Fibroblast of skin of scalp (primary cell): ENCODE measurements around the gene GOLGA7B.
"Not testable (repeated sequence)": the region's sequence is repeated elsewhere in the genome, so short reads cannot be mapped to it uniquely, and the experiment has no call there.

Source experiments
- DNase-seq: peaks from one replicate; pipeline ENCODE4 v3.0.0-alpha.2; 2013

GOLGA7B gene

DNA sequence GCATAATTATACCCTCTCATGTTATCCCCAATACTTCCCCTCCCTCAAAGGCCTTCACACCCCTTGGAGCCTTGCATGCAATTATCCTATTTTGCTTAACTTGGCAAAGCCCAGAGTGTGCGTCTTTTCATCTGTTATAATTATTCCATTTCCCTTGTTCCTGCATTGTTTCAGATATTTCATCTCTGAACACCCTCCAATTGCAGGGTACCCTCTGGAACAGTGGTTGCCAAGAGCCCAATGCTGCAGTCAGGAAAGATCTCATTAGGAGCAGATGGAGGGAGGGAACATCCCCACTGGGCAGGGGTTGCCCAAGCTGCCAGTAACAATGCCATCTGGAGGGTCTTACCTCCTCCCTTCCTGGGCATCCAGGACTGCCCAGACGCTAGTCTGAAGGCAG is 18.4 kb upstream of the GOLGA7B start:
- no peak for DNase-seq

DNA sequence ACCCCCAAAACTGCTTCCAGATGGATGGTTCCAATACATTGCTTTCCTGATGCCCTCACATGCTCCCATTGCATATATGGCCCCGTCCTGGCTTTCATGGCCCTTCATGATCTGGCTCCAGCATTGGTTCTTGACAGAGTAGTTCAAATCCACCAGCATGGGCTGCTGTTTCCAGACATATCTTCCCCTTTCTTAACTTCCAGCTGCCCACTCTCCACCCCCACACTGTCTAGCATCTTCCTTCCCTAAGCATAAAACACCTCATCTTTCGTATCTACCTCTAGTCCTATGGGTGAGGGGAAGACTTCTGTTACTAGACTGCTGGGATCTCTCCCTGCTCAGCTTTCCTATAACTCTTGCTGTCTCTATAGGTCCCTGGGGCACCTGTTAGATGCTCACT is 13.2 kb upstream of the GOLGA7B start:
- no peak for DNase-seq

DNA sequence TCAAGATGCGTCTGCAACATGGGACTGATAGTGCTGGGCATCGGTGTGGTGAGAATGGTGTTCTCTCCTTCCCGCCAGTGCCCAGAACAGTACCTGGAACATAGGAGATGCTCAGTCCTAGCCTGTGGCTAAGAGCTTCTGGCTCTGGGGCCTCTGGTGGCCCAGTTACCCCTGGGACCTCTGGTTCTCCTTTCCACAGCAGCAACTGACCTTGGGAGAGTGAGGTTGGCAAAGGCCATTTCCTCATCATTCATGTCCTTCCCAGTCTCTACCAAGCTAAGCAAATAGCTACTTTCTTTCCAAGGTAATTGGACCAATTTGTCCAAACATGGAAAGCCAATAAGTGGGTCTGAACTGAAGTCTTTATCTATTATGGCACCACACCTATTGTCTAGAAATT is 11.6 kb upstream of the GOLGA7B start:
- no peak for DNase-seq

DNA sequence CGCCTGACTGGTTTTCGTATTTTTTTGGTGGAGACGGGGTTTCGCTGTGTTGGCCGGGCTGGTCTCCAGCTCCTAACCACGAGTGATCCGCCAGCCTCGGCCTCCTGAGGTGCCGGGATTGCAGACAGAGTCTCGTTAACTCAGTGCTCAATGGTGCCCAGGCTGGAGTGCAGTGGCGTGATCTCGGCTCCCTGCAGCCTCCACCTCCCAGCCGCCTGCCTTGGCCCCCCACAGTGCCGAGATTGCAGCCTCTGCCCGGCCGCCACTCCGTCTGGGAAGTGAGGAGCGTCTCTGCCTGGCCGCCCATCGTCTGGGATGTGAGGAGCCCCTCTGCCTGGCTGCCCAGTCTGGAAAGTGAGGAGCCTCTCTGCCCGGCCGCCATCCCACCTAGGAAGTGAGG is 8.5 kb upstream of the GOLGA7B start:
- not testable (repeated sequence) for DNase-seq

DNA sequence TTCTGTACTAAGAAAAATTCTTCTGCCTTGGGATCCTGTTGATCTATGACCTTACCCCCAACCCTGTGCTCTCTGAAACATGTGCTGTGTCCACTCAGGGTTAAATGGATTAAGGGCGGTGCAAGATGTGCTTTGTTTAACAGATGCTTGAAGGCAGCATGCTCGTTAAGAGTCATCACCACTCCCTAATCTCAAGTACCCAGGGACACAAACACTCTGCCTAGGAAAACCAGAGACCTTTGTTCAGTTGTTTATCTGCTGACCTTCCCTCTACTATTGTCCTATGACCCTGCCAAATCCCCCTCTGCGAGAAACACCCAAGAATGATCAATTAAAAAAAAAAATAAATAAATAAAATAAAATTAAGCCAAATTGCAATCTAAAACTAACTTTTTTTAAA is 7.5 kb upstream of the GOLGA7B start:
- not testable (repeated sequence) for DNase-seq

DNA sequence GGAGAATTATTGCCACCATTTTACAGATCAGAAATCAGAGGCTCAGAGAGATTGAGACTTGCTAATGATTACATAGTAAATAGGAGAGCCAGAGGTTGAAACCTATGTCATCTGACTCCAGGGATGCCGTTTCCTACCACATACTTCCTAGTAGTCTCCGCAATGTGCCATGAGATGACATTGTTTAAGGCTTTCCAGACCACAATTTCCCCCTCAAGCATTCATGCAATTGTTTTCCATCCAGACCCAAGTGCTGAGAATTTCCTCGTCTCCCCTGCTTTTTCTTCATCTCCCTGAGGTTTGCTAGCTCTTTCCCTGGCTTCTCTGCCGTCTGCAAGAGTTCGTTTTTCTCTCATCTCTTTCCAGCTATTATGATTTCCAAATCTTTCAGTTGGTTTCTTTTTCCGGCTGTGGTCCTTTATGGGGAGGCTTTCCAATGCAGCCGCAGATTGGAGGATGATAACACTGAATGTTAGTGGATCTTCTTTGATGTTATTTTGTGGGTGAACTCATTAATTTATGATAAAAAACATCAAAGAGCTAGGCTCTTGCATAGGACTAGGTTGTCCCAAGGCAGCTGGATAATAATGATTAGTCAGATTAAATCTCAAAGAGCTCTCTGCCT is 6.9 kb upstream of the GOLGA7B start:
- DNase-seq: peak; percentile 9

DNA sequence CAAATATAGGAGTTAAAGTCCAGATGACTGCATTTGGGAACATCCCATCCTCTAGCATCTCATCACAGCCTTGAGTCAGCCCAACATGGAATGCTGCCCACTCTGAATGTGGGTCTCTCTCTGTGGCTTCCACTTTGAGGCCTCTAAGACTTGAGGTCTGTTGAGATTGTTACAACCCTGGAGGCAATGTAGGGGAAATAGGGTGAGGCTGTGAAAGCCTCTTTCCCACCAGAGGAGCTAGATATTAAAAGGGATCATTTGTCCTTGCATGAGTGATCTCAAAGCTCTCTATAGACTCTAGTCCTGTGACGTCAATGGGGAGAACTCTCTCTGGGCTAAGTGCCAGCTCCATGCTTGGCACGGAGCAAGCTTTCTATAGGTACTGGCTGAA is 6.4 kb upstream of the GOLGA7B start:
- DNase-seq: peak; percentile 9

DNA sequence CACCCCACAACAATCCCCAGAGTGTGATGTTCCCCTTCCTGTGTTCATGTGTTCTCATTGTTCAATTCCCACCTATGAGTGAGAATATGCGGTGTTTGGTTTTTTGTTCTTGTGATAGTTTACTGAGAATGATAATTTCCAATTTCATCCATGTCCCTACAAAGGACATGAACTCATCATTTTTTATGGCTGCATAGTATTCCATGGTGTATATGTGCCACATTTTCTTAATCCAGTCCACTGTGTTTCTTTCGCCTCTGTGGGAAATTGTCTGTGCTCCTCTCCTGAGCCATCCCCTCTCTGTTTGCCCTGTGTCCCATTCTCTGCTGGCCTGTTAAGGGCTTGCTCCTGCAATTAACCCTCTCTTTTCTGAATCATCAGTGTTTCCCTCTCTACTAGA is 5.7 kb upstream of the GOLGA7B start:
- DNase-seq: not testable (repeated sequence)

DNA sequence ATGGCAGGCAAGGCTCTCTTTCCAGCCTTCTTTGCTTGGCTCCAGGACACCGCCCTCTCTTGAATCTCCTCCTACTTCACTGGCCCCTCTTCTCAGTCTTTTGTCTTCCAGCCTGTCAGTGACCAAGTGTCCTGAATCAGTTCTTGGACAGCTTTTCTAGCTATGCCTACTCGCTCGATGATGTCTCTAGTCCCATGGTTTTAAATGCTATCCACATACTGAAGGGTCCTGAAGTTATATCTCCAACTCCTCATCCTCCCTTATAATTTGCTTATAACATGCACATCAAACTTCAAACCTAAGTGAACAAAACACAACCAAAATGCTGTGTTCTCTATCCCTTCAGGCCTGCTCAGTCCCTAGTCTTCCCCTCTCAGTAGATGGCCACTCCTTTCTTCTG is 5.0 kb upstream of the GOLGA7B start:
- no peak for DNase-seq

DNA sequence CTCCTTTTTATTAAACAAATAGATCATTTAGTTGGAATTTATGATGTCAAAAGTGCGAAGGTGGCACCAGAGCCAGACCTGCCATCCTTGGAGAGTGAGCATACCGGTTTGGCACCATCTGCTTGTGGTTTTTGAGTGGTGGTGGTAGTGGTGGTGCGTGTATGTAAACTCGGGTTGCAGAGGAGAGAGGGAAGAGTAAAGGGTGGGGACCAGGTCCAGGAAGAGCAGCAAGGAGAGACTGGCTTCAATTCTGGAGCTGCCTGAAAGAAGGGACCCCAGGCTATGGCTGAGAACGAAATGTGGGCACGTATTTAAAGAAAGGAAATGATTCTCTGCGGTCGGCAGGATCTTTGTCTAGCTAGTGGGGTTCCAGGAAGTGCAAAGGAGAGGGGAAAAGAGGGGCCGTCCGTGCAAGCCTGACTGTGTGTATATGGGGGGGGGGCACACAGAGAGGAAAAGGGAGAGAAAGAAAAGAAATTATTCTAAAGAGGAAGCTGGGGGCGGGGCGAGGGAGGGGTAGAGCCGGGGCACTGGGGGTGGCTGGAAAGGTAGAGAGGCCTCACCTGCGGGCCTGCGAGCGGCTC is 448 bp upstream of the GOLGA7B start:
- DNase-seq: no peak

DNA sequence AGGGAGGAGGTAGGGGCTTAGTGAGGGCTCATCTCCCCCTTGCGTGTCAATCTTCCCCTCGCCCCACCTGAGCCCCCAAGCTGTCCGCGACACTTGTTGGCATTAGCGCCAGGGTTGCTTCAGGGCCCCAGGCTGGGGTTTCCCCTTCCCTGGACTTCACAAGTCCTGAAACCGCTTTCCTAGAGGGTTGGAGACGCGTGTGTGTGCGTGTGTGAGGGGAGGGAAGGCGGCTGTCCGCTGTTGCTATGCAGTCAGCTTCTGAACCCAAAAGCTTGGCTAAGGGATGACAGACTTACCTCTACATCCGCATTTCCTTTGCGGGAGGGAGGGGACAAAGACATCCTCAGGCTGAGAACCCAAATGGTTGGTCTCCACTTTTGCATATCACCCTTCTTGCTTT is 803 bp downstream of the GOLGA7B start:
- no peak for DNase-seq

DNA sequence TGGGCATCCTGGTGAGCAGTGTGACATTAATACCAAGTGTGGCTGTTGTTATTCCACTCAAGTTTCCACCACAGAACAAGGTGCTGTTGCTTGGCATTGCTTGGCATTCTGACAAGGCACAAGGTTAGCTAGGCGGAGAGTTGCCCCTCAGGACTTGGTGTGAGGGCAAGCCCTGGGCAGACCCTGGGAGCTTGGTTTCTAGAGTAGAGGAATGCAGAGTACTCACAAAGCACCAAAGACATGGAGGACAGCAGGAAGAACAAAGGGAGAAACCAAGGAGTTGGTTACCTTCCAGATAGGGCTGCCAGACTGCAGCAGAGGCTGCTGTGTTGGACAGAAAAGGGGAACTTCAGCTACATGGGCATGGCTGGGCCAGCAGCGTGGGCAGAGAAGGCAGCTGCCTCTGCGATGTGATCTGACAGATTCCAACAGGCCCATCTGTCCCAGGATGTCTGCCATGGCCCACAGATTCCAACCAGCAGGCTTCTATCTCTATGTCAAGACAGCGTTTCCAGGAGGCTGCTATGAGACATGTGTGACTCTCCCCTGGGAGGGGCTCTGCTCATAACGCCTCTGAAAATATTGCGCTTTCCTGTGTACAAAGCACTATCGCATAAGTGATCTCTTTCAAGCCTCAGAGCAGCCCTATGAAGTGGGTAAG is 1.8 kb downstream of the GOLGA7B start:
- no peak for DNase-seq

DNA sequence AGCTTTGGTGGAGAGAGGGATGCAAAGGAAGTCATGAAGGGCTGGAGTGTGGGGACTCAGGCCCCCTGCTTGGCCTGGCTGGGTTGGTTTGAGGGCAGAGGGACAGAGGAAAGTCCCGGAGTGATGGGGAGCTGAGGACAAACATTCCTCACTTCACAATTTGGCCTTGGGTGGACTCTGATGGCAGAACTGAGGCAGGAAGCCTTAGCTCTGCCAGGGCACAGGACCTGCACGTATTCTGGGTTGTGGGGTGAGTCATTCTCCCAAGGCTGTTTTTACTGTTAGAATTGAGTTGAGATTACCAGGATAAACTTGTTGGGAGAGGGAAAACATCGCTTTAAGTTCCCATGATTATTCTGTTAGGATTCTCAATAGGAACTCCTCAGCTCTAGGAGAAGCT is 2.6 kb downstream of the GOLGA7B start:
- DNase-seq: no peak

DNA sequence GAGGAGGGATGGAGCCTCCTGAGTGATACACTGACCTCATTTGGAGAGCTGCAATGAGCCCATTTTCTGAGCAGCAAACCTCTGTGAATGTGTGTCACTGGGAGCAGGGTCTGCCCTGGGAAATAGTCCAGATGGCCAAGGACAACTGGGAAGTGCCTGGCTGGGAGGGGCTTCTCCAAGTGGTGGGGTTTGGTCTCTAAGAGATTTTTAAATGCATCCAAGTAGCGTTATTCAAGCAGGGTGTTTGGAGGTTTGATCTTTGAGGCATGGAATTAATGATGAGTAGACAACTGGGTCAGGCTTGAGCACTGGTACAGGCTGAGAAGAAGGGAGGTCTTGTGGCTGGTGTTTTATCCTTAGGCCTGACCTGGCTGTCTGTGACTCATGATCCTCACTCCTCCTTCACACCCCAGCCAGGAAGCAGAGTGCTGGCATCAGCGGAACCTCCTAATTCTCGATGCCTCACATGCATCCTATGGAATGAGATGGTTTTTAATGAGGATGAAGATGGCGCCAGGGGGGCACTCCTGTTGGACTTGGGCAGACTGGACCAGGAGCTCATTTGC is 3.3 kb downstream of the GOLGA7B start:
- no peak for DNase-seq

DNA sequence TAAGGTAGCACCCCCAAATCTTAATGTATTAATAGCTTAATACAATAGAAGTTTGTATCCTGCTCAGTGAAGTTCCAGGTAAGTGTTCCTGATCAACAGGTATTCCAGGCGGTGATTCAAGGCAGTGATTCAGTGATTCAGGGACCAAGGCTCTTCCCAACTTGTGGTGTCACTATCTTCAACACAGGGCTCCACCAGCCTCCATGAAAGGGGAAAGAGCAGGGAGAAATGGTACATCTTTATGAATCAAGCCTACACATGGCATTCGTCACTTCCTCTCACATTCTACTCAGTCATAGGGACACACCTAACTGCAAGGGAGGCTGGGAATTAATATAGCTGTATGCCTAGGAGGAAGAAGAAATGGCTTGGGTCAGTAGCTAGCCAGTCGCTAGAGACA is 5.1 kb downstream of the GOLGA7B start:
- no peak for DNase-seq

DNA sequence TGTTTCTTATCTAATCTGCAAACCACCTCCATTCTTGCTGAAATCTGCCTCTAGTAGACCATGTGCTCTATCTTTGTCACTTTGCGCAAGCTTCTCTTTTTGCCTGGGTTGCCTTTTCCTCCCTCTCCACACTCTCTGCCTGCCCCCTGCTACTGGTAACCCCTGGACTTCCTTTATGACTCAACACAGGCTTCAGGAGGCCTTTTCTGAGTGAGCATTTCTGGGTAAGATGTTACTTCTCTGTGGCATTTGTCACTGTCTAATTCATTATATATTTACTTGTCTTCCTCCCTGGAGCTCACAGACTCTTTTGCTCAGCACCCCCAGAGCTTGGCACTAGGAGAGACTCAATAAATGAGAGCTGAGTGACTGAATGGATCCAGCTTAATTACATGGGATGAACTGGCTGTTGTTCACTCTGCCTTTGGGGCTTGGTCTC is 8.4 kb downstream of the GOLGA7B start:
- DNase-seq: no peak

DNA sequence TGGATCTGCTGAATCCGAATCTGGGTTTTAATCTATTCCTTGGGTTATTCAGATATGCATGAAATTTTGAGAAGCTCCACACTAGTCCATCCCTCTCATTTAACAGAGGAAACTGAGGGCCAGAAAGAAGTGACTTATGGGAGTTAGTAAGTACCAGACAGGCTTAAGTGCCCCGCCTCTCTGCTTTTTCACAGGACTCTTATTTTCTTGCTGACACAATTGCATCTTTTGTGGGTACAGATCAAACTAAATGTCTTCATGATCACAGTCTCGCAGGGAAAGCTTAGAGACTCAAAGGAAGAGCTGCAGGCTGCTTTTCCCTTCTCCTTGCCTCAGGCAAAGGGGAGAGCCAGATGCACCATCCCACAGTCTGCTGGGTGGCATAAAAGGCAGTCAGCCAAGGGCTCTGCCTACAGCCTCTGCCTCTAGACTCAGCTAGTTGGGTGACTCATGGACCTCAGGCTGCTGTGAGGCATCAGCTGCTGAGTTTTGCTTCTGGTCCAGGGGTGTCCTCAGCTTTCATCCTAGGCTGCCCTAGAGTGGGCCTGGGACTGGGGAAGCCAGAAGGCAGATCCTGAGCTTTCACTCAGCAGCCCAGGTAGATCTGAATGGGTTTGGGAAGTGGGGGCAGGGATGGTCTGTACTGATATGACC is 11.6 kb downstream of the GOLGA7B start:
- DNase-seq: peak; percentile 64

DNA sequence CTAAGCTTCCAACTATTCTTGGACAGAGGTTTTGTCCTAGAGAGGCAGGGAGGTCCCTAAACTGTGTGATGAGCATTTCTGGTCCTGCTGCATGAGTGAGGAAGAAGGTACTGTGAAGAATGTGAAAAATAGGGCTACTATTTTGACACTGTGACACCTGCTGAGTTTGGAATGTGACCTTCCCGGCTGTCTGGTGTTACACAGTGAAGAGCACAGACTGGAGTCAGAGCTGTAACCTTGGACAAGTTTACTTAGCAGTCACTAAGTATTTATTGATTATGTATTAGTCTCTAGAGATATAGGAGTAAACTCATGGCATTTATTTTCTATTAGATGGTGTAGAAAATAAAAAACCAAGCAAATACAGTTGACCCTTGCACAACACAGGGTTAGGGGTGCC is 12.3 kb downstream of the GOLGA7B start:
- no peak for DNase-seq

DNA sequence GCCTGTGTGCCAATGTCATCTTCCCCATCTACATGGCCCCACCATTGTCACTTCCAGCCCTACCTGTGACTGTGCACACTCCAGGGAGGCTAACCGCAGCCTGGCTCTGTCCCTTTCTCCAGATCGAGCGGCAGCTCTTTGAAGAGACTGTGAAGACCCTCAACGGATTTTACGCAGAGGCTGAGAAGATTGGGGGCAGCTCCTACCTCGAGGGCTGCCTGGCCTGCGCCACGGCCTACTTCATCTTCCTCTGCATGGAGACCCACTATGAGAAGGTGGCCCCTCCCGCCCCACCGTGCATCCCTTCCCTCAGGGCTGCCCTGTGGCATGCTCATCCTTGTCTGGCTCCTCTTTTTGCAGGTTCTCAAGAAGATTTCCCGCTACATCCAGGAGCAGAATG is 14.2 kb downstream of the GOLGA7B start:
- no peak for DNase-seq

DNA sequence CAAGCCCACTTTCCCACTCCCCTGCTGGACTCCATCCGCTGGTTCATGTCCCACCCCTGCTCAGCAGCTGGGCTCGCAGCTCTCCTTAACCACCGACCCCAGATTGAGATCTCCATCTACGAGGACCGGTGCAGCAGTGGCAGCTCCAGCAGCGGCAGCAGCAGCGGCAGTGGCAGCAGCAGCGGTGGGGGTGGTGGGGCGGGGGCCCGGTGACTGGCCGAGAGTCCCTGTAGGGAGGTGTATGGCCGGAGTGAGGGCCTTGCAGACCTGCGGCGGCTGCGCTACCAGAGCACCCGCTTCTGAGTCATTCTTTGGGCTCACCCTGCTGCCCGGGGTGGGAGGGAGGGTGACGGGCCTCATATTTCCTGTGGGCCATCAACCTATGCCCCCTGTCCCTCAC is 15.8 kb downstream of the GOLGA7B start:
- DNase-seq: no peak

DNA sequence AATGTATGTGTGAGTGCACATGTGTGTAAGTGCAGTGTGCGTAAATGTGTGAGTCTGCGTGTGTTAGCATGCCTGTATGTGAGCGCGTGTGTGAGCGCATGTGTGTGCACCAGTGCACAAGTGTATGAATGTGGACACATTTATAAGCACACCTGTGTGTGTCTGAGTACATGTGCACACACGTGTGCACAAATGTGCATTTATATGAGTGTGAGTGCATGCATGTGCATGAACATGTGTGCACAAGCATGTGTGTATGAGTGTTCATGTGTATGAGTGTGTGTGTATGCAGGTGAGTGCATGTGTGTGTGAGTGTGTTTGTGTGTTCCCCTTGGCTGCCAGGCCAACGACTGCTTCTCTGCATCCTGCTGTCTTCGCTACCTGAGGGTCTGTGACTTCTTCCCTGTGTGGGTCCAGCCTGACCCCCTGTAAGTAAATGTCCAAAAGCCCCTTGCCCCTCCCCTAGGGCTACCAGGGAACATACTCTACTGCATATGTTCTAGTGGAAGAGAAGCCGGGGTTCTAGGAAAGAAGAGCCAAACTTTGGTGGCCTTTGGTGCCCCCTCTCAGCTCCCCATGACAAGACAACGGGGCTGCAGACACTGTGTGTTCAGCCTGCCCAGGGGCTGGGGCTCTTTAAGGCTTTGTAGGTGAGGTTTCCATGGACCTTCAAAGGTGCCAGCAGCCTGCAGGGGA is 17.0 kb downstream of the GOLGA7B start:
- no peak for DNase-seq

DNA sequence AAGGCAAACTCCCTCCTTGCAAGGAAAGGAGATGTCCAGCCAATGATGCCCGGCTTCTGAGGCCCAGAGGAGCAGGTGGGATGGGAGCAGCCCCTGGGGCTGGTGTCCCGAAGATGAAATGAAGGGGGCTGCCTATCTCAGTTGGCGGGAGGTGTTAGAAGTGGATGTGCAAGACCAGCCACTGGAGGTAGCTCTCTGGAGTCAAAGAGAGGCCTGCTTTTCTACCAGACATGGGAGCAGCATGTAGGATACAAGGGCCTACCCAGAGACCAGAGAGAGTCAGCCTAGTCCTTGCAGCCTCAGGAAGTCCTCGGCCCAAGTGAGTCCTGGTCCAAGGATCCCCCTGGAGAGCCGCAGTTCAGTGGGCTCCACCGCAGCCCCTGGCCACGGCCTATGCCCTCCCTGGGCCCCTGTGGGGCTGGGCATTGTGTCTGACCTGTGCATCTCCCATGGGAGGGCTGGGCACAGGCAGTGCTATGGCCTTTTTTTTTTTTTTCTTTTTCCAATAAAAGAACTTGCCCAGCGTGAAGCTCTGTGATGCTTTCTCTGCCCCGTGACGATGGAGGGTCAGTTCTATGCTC is 17.7 kb downstream of the GOLGA7B start:
- DNase-seq: no peak
